ENCODE measurements around the gene TCF25.

DNA sequence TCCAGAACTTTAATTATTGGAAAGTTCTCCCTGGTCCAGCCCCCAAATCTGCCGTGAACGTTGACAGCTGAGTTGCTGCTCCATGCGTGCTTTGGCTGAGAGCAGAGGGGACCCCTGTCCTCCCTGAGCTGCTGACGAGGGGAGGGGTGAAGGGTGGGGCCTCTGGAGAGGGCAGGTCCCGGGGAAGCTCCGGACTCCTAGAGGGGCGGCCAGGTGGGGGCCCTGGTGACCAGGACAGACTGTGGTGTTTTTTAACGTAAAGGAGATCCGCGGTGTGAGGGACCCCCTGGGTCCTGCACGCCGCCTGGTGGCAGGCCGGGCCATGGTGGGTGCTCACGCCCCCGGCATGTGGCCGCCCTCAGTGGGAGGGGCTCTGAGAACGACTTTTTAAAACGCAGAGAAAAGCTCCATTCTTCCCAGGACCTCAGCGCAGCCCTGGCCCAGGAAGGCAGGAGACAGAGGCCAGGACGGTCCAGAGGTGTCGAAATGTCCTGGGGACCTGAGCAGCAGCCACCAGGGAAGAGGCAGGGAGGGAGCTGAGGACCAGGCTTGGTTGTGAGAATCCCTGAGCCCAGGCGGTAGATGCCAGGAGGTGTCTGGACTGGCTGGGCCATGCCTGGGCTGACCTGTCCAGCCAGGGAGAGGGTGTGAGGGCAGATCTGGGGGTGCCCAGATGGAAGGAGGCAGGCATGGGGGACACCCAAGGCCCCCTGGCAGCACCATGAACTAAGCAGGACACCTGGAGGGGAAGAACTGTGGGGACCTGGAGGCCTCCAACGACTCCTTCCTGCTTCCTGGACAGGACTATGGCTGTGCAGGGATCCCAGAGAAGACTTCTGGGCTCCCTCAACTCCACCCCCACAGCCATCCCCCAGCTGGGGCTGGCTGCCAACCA is 45.3 kb downstream of the TCF25 start, which contains the start of gene MC1R:
- TF ChIP-seq, protein P1, sequence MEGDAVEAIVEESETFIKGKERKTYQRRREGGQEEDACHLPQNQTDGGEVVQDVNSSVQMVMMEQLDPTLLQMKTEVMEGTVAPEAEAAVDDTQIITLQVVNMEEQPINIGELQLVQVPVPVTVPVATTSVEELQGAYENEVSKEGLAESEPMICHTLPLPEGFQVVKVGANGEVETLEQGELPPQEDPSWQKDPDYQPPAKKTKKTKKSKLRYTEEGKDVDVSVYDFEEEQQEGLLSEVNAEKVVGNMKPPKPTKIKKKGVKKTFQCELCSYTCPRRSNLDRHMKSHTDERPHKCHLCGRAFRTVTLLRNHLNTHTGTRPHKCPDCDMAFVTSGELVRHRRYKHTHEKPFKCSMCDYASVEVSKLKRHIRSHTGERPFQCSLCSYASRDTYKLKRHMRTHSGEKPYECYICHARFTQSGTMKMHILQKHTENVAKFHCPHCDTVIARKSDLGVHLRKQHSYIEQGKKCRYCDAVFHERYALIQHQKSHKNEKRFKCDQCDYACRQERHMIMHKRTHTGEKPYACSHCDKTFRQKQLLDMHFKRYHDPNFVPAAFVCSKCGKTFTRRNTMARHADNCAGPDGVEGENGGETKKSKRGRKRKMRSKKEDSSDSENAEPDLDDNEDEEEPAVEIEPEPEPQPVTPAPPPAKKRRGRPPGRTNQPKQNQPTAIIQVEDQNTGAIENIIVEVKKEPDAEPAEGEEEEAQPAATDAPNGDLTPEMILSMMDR (IDR thresholded peaks at IDR 0.05; ENCODE audit: insufficient read depth, low read length, poor library complexity, severe bottlenecking) = peak; percentile 76
- no peak for TF ChIP-seq EZH2phosphoT487 (conservative IDR thresholded peaks at IDR 0.05; ENCODE audit: low read length)

All from SU-DHL-6 (cell line).